B cell (primary cell): ENCODE measurements around the gene EP400. TPM values are rescaled to one million over a fixed set of nuclear protein-coding genes. Genes with fewer than 3 reads are reported as not detected.

Source experiments
- ATAC-seq: fragments of 200-7000 bp; cut with Tn5 transposase; one replicate; pipeline ENCODE4 v1.10.0; 2021; ENCODE audit warnings: low read depth, mild to moderate bottlenecking, moderate number of reproducible peaks, moderate library complexity
- CTCF ChIA-PET: fragments of 350-600 bp; sonication (Branson Sonifier 250); formaldehyde crosslinking; loops from one replicate; lab custom pipeline; 2021; ENCODE audit warnings: antibody characterized with exemption, inconsistent platforms; lab: Charles Lee
- POLR2A ChIA-PET: fragments of 350-600 bp; sonication (Branson Sonifier 250); formaldehyde crosslinking; loops from one replicate; lab custom pipeline; 2021; ENCODE audit warnings: antibody characterized with exemption; lab: Charles Lee
- DNase-seq: peaks from one replicate; pipeline ENCODE4 v3.0.0; 2013
- H2AFZ ChIP-seq: 2 replicates; pipeline ENCODE4 v1.6.1; 2012; ENCODE audit warnings: mild to moderate bottlenecking, low read depth, low read length; ENCODE audit not compliant: insufficient read depth, poor library complexity, severe bottlenecking
- H3K27ac ChIP-seq, 2 donors: 1 replicate in 1 of 2; 2 replicates in 1 of 2; pipeline ENCODE4 v1.5.1; 2012 to 2013; ENCODE audit warnings: low read length in 2 of 2, mild to moderate bottlenecking in 2 of 2, moderate library complexity in 1 of 2
- H3K27me3 ChIP-seq, 4 experiments: fragments of 200-600 bp in 1 of 4; sonication (generic) in 1 of 4; replicated peaks in 1 of 4; 1 replicate in 2 of 4; 2 replicates in 2 of 4; pipeline versions ENCODE4 v1.6.1 to v1.7.0; 2013 to 2016; ENCODE audit warnings: low read length in 3 of 4, mild to moderate bottlenecking in 2 of 4, mixed read lengths in 1 of 4, moderate library complexity in 1 of 4; ENCODE audit not compliant: insufficient read depth in 4 of 4, control insufficient read depth in 3 of 4; ENCODE audit errors: control extremely low read depth in 1 of 4
- H3K36me3 ChIP-seq, 2 experiments: replicated peaks in 1 of 2; 1 replicate in 1 of 2; 2 replicates in 1 of 2; pipeline versions ENCODE4 v1.6.1 to v1.7.1; 2013; ENCODE audit warnings: low read length in 1 of 2; ENCODE audit not compliant: insufficient read depth in 2 of 2, control insufficient read depth in 1 of 2; ENCODE audit errors: control extremely low read depth in 1 of 2, extremely low read depth in 1 of 2
- H3K4me1 ChIP-seq, 2 donors: fragments of 200-600 bp in 1 of 2; sonication (generic) in 1 of 2; 1 replicate in 1 of 2; 2 replicates in 1 of 2; pipeline versions ENCODE4 v1.5.1 to v1.6.1; 2013 to 2017; ENCODE audit warnings: low read length in 2 of 2; ENCODE audit not compliant: control insufficient read depth in 2 of 2, insufficient read depth in 2 of 2
- H3K4me2 ChIP-seq: replicated peaks from 2 replicates; pipeline ENCODE3; 2012; ENCODE audit warnings: mild to moderate bottlenecking, low read depth, low read length; ENCODE audit not compliant: poor library complexity, severe bottlenecking
- H3K4me3 ChIP-seq, 5 experiments: fragments of 200-600 bp in 1 of 5; sonication (generic) in 1 of 5; 1 replicate in 3 of 5; 2 replicates in 2 of 5; pipeline versions ENCODE4 v1.5.1 to v1.7.0; 2011 to 2016; ENCODE audit warnings: low read length in 4 of 5, mild to moderate bottlenecking in 4 of 5, low read depth in 2 of 5, control low read depth in 1 of 5, moderate library complexity in 1 of 5; ENCODE audit not compliant: insufficient read depth in 1 of 5; ENCODE audit errors: control extremely low read depth in 1 of 5, extremely low read depth in 1 of 5
- H3K79me2 ChIP-seq: fragments of 200-600 bp; sonication (generic); one replicate; pipeline ENCODE4 v1.6.0; 2016; ENCODE audit warnings: low read length; ENCODE audit not compliant: control insufficient read depth, insufficient read depth
- H3K9ac ChIP-seq: fragments of 200-600 bp; sonication (generic); 2 replicates; pipeline ENCODE4 v1.6.1; 2017; ENCODE audit warnings: mild to moderate bottlenecking, low read length, moderate library complexity
- H3K9me3 ChIP-seq, 3 donors: one replicate each; pipeline versions ENCODE4 v1.6.1 to v1.7.1; 2013; ENCODE audit warnings: low read length in 2 of 3; ENCODE audit not compliant: control insufficient read depth in 2 of 3, insufficient read depth in 1 of 3; ENCODE audit errors: control extremely low read depth in 1 of 3
- H4K20me1 ChIP-seq: 2 replicates; pipeline ENCODE4 v1.6.0; 2012; ENCODE audit warnings: mild to moderate bottlenecking, low read length; ENCODE audit not compliant: insufficient read depth, control insufficient read depth, poor library complexity, severe bottlenecking
- H3K27ac Mint-ChIP-seq: one replicate; pipeline ENCODE4 v1.8.0; 2021; ENCODE audit warnings: mixed read lengths
- H3K27me3 Mint-ChIP-seq: one replicate; pipeline ENCODE4 v1.8.0; 2021; ENCODE audit warnings: mixed read lengths
- H3K4me1 Mint-ChIP-seq: one replicate; pipeline ENCODE4 v1.8.0; 2021; ENCODE audit warnings: mixed read lengths
- H3K4me3 Mint-ChIP-seq: one replicate; pipeline ENCODE4 v1.8.0; 2021; ENCODE audit warnings: mixed read lengths
- H3K9me3 Mint-ChIP-seq: one replicate; pipeline ENCODE4 v1.8.0; 2022; ENCODE audit warnings: mixed read lengths; ENCODE audit not compliant: insufficient read depth
- EZH2 ChIP-seq: IDR thresholded peaks from 2 replicates; pipeline ENCODE4 v1.6.1; 2012; ENCODE audit warnings: borderline replicate concordance, low read depth, mild to moderate bottlenecking, moderate library complexity, low read length; ENCODE audit not compliant: insufficient read depth, poor library complexity, severe bottlenecking
- WGBS: methylation state at CpG from one replicate; pipeline ENCODE4 v1.1.5; 2013; ENCODE audit warnings: missing lambda C conversion rate; ENCODE audit not compliant: insufficient coverage; 5-methylcytosine and 5-hydroxymethylcytosine counted together
- intact Hi-C: fragments of 100-400 bp; cut with micrococcal nuclease; formaldehyde crosslinking; loops from one replicate; pipeline ENCODE4 v1.10.0; 2022
- polyA plus RNA-seq: library from polyadenylated mRNA; depleted of rRNA; stranded (reverse); fragments of >200 nt; gene quantifications from 2 replicates; pipeline ENCODE4 v1.2.3, GENCODE V29; 2012
- total RNA-seq, 2 donors: library from RNA; stranded (reverse); fragments of 120-200 nt in 1 of 2; gene quantifications; 1 replicate in 1 of 2; 2 replicates in 1 of 2; pipeline versions ENCODE4 v1.2.3 to v1.2.4, GENCODE V29; 2013 to 2022
- TF ChIP-seq, protein P1 (sequence below): fragments of 200-600 bp; IDR thresholded peaks from one replicate; pipeline ENCODE4 v1.8.0; 2022; ENCODE audit warnings: antibody characterized with exemption, mild to moderate bottlenecking

EP400 gene
- total and polyA plus RNA-seq, 2 donors (not counting 1 experiment from before 2014, with no cell fraction given) = 17.3 to 82.2 TPM

DNA sequence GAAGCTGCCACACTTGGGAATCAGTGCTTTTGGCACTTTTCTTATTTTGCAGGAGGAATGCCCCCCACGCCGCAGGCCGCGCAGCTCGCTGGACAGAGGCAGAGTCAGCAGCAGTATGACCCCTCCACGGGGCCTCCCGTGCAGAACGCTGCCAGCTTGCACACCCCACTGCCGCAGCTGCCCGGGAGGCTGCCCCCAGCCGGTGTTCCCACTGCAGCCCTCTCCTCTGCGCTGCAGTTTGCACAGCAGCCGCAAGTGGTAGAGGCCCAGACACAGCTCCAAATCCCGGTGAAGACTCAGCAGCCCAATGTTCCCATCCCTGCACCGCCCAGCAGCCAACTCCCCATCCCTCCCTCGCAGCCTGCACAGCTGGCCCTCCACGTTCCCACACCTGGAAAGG is 32.3 kb downstream of the EP400 start:
- Histone ChIP-seq H3K79me2 (peaks cover 22% of the 10 kb centered on the region), H3K36me3 (peaks cover 0 to 72% of the 10 kb centered on the region in 2 experiments), H4K20me1 (peaks cover 31% of the 10 kb centered on the region), H3K4me2 (no peak overlapping the region), H3K9me3 (no peaks in the 10 kb centered on the region), H2AFZ (no peak overlapping the region), H3K27me3 (no peaks in the 10 kb centered on the region), H3K4me3 (no peak overlapping the region), H3K9ac (no peak overlapping the region), H3K27ac (no peak overlapping the region), H3K4me1 (no peaks in the 10 kb centered on the region)
- intact Hi-C loops = no loop called here
- no peak overlapping the region for H3K27ac Mint-ChIP-seq
- H3K9me3 Mint-ChIP-seq = no peaks in the 10 kb centered on the region
- H3K27me3 Mint-ChIP-seq = no peaks in the 10 kb centered on the region
- ChIA-PET CTCF (interaction anchor here (0.7 to 1.0 kb wide), 2 partner anchors 19 to 20 kb away, joined by 3 to 5 read pairs; no protein-coding TSS in a partner anchor), POLR2A (no interaction called here)
- no peak for ATAC-seq
- no peak overlapping the region for H3K4me3 Mint-ChIP-seq
- WGBS = 97% methylated on average over 15 of the region's 17 CpGs
- DNase-seq = no peak
- no peaks in the 10 kb centered on the region for H3K4me1 Mint-ChIP-seq
- TF ChIP-seq, protein P1, sequence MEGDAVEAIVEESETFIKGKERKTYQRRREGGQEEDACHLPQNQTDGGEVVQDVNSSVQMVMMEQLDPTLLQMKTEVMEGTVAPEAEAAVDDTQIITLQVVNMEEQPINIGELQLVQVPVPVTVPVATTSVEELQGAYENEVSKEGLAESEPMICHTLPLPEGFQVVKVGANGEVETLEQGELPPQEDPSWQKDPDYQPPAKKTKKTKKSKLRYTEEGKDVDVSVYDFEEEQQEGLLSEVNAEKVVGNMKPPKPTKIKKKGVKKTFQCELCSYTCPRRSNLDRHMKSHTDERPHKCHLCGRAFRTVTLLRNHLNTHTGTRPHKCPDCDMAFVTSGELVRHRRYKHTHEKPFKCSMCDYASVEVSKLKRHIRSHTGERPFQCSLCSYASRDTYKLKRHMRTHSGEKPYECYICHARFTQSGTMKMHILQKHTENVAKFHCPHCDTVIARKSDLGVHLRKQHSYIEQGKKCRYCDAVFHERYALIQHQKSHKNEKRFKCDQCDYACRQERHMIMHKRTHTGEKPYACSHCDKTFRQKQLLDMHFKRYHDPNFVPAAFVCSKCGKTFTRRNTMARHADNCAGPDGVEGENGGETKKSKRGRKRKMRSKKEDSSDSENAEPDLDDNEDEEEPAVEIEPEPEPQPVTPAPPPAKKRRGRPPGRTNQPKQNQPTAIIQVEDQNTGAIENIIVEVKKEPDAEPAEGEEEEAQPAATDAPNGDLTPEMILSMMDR = no peak
- no peak for TF ChIP-seq EZH2

DNA sequence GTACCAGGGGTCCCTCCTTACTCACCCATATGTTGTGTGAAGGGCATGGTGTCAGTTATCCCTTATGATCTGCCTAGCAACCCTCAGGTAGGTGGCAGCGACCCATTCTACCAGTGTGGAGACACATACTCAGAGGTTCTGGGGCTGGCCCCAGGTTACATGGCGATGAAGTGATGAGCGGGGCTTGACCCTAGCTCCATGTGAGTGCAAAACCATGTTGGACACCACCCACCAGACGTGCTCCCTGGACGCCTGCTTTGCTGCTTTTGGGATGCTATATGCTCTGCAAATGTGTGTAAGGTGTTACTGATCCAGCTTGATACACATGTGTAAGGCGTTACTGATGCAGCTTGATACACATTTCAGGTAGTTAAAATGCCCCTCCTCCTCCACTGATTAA is 33.3 kb downstream of the EP400 start:
- ATAC-seq (no peak), DNase-seq (no peak)
- Histone ChIP-seq H3K9me3 (no peaks in the 10 kb centered on the region), H3K36me3 (peaks cover 0 to 75% of the 10 kb centered on the region in 2 experiments), H3K27ac (no peak overlapping the region), H4K20me1 (peaks cover 22% of the 10 kb centered on the region), H3K4me1 (no peaks in the 10 kb centered on the region), H3K27me3 (no peaks in the 10 kb centered on the region), H2AFZ (no peak overlapping the region), H3K79me2 (peaks cover 13% of the 10 kb centered on the region), H3K4me2 (no peak overlapping the region), H3K9ac (no peak overlapping the region), H3K4me3 (no peak overlapping the region)
- Mint-ChIP-seq H3K27ac (no peak overlapping the region), H3K9me3 (no peaks in the 10 kb centered on the region), H3K4me3 (no peak overlapping the region), H3K4me1 (no peaks in the 10 kb centered on the region), H3K27me3 (no peaks in the 10 kb centered on the region)
- TF ChIP-seq, protein P1 = no peak
- no peak for TF ChIP-seq EZH2
- WGBS = 98% methylated on average over 5 of the region's 6 CpGs
- ChIA-PET CTCF (interaction anchor here (0.7 to 1.0 kb wide), 3 partner anchors 18 to 133 kb away, joined by 3 to 5 read pairs (median 4); no protein-coding TSS in a partner anchor), POLR2A (no interaction called here)
- intact Hi-C loops = no loop called here
